T follicular helper cell (primary cell): Measurements from ENCODE around the gene EOGT.

Experiments used
- DNase-seq: peaks from one replicate; pipeline ENCODE4 v3.0.0-alpha.2; 2020; ENCODE audit warnings: low read depth

Gene EOGT

DNA sequence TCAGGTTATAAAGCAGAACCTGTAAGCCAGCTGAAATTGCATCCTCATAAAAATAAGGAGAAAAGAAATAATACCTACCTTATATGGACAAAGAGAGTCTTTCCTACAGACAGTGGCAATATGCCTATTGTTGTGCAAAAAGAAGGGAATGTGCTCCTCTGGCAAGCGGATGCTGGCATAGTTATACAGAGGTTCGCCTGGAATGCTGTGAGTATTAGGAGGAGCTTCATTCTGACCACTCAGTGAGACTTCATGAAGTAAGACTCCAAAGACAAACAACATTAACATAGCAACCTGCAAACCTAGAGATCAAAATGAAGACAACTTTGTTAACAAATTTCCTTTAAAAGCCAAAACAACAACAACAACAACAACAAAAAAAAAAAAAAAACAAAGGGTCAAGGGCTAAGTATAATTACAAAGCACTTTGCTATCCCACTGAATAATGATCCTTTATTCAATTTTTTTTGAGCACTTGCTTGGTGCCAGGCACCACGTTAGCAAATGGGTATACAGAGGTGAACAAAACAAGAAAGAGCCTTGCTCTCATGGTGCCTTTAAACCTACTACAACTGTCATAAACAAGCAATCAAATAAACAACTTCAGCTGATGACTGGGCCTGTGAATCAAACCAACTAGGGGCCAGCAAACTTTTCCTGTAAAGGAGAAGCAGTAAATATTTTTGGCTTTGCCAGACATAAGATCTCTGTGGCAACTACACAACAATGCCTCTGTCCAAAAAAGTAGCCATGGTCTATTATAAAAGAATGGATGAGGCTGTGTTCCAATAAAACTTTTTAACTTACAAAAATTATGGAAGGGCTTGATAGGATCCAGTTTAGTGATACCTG, 3.7 kb downstream of the EOGT start:
- DNase-seq, result no peak

DNA sequence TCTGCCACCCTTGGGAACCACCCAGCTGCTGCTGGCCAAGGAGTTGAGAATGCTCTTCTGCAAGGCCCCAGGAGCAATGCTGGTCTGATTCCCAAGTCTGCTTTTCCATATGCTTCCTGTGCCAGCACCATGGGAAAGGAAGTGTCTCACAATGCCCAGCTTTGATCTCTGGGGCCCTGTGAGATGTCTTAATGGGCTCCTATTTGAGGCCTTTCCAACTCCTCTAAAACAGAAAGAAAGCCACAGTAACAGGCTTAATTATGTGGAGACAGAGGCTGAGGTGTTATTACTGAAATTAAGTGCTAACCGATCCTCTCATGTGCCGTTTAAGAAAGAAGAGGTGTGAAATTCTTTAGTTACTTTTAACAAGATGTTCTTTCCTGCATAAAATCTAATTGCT, 4.5 kb downstream of the EOGT start:
- no peak for DNase-seq

DNA sequence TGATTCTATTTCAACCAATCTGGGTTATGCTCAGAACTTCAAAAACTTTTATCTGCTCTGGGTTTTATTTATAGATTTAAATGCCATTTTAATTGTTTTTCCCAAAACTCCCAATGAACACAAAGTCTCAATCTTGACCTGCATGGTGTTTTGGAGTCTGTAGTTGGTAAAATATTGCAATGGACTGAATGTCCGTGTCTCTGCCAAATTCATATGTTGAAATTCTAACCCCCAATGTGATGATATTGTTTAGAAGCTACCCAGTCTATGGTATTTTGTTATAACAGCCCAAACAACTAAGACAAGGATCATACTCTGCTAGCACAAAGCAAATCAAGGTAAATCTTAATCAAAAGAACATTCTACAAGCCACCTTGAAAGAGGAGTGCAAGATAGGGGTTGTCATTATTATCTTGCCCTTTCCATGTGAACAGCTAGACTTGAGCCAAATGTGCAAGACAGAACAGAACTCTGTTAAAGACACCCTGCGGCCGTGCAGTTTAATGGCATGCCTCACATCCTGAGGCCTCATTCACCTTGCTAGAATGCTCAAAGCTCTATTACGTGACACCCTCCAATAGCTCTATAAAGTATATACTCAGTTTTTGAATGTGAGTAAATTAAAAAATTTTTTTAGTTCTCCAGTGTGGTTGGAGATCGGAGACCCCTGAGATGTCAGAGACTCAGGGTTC, 7.5 kb downstream of the EOGT start:
- no peak for DNase-seq

DNA sequence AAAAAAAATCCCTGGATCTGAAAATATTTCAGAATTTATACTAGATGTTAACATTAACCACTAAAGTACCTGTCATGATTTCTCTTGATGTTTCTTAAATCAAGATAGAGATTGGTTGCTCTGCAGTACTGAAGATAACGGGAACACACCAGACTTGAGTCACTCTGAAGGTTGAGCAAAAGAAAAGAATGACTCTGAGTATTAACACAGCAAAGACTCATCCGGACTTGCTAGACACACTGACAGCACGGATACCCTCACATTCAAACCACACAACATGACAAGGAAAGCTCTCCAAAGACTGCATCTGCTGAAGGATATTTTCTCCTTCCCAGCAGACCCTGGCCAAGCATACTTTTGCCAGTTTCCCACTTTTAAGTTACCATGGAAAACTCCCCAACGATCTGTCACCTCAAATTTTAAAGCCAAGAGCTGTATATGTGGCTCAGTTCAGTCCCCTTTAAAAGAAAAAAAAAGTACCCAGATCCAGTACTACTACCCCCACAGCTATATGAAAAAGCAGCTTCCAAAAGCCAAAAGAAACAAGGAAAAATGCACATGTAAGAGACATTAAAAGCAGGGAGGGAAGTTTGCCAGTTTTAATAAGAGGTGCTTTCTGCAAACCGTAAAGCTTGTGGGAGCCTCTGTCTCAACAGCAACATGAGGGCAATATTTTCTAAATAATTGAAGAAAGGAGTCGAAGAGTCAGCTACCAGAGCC, 8.3 kb downstream of the EOGT start:
- DNase-seq, result no peak

DNA sequence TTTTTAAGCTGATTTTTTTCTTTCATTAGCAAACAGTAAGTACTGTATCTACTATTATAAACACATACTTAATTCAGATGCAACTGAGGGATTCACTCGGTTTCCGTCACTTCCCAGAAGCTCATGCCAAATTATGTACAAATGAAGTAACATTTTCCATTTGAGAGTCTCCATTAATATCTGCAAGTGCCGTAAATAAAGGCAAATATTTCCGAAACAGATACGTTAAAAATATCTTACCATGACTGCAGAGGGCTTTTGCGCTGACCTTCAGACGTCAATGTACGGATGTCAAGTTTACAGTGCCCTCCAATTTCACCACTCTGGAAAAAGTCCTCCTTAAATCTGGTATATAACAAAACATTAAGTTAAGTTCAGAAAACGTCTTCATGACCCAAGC, 9.3 kb downstream of the EOGT start:
- DNase-seq, result no peak

DNA sequence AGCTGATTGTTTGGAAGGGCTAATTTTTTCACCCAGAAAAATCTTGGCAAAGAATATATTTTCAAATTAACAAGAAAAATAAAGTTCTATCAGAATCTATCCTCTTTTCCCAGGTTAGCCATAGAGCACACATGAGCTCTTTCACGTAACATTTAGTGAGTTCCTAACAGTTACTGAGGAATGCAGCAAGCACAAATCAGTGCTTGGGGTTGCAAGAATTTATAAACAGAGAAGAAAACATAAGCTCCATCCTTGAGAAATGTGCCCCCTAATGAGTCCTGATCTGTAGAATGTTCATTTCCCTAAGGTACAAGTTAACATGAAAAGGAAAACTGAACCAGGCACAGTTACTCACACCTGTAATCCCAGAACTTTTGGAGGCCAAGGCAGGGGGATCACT, 13.9 kb downstream of the EOGT start:
- DNase-seq, result no peak

DNA sequence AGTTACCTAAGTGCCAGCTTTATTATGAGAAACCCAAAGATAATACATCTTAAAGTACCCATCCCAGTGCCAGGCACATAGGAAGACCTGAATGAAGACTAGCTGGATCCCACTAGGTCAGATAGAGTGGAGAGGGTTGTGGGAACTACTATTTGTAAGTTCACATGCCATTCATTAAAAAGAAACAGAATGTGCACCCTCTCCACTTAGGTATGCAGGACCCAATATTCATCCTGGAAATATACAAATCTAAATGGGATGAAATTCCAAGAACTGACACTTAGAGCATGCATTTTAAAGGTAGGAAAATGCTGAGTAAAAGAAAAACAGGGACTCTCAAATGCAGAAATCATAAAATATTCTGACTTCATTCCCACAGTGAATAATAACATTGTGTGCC, 14.3 kb downstream of the EOGT start:
- no peak for DNase-seq

DNA sequence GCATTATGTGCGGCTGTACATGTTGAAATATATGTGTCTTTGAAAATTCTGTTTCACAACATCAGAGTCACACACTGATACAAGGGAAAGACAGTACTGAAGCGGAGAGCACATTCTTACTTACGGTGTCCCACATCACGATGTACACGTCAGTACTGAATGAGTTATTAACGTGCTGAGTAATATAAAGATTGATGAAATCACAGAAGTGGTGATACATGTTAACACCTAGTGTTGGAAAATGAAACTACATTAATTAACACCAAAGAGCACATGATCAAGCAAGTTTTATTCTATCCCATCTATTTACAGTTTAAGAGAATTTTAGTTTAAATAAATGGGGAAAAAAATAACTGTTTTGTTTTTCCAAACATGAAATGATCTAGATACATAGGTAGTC, 15.6 kb downstream of the EOGT start:
- no peak for DNase-seq

DNA sequence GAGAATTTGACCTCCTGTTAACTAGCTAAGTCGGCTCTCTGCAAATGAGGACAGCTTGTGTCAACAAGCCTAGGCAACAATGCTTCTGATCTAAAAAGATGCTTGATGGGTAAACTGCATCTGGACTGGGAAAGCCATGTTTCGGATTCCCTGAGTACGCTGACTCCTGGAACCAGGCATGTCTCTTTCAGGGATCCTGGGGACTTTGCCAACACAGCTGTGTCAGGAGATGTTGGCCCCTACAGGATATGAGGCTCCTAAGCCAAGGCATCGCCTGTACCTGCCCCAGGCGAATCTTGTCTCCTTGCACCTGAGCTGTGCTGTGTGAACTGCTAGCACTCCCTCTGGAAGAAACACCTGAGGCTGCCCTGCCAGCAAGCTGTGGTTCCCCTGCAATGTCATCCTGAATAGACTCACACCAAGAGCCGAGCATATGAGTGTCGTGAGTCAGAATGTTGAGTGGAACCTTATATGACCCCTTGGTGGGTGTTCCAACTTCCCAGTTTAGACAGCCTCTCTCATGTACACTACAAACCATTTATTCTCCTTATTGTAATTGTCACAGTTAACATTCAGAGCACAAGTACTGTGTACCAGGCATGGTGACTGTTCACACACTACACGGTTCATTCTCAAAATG, 17.0 kb downstream of the EOGT start:
- no peak for DNase-seq

DNA sequence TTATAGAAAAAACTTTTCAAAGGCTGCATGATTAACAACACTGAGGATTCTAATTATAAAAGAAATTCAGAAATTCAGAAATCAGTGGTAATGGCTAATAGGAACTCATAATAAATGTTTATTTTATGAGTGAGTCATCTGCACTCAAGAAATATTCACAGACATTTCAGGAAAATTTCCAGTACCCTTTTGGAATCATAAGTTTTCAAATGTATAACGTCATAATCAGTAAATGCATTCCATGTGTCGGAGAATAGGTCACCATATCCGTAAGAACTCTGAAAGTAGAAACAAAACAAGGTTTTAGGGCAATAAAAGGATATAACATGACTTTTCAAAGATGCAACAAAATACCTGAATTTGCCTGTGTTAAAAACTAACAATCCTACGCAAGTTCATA, 24.7 kb downstream of the EOGT start:
- DNase-seq, result no peak

DNA sequence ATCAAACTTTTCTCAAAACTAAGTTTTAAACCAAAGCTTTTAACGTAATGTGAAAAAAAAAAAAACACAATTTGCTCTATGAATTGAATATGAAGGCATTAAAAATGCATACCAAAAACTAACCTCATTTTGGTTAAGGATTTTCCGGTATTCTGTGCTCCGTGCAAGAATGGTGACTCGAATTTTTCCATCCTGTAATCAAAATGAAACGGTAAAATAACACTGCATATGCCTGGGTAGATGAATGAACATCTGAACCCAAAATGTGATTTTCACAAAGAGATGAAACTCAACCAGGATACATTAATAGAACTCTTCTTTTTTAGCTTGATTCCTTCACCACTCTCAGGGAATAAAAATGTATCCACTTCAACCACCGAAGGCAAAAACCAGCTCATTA, 26.2 kb downstream of the EOGT start:
- no peak for DNase-seq

DNA sequence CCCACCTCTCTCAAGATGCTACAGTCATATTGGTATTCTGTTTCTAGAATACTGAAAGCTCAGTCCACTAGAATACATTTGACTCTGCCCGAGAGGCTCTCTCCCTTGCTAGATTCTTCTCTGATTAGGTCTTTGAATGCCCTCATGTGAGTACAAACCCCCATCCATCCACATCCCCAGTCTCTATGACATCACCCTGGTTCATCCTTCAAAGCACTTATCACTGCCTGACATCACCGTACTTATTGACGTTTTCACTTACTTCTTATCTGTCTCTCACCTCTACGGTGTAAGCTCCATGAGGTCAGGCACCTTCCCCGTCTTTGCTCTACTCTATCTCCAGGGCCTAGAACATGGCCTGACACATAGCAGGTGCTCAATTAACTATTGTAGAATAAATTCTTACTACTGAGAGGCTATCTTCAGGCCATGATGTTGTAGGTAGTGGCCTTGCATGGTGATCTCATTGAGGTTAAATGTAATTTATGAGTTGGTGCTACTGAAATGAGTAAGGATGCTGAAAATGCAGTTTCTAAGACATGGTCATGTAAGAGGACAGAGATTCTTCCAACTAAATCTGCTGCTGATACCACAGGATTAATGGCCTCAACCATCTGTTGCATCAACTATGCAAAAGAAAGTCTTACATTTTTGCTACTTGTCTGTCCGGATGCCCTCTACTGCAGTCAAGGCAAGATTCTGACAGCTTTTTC, 26.8 kb downstream of the EOGT start:
- no peak for DNase-seq

DNA sequence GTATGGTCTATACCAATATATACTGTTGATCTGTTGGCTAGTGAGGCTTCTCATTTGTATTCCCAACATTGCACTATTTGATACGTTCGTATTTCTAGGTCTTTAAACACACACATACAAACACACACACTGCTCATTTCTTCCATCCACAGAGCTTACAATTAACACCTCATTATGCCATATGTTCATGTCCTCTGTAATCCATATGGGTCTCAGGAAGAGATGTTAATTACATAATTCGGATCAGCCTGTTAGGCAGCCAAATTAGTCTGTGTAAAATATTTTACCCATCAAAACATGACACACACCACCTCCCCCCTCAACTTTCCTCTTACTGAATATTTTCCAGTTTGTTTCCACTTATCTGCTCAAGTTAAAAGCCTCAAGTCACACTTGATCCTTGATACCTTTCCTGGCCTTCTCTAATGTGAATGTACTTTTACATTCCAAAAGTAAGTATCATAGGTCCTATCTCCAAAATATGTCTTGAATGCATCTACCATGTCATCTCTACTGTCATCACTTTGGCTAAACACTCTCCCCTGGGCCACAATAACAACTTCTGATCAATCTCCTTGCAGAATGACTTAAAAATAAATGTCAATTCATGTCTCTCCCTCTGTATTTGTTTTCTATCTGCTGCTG, 28.2 kb downstream of the EOGT start:
- no peak for DNase-seq

DNA sequence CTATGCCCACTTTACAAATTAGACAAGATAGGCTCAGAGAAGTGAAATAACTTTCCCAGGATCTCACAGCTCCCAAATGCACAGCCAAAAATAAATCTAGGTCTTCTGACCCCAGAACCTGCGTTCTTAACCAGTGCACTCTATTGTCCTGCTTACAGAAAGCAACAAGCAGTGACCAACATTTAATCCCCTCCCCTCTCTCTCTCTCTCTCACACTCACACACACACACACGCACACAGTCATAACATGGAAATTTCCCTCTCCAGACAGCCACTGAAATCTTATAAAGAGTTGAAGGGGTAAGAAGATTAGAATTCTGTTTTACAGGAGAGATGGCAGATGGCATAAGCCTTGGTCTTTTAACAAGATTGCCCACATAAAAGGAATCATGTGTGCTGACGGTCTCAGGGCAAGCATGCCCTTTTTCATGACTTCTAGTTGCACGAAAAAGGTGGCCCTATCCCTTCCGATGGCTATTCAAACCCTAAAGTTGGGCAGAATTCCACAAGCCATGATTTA, 29.4 kb downstream of the EOGT start:
- DNase-seq, result no peak

DNA sequence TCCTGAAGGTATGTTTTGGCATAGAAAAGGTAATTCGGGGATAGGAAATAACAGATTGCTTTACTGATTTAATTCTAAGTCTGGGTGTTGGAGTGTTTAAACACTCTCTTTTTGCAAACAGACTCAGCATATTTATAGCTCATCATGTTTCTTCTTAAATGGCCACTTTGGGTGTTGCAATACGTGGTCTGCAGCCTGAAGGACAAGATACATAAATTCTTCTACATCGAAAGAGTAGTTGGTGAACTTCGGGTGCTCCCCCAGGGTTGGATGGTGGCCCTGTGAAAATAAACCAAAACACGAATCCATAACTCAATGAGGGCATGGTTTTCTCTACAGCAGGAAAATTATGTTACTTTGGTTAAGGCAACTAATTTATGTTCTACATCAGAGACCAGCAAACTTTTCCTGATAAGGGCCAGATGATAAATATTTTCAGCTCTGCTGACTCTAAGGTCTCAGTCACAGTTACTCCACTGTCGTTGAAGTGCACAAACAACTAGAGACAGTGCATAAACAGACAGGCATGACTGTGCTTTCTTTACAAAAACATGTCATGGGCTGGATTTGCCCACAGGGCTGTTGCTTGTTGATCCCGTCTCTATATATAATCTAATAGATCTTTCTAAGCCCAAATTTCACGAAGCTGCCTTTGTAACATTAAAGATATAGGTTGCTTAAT, 35.9 kb downstream of the EOGT start:
- no peak for DNase-seq

DNA sequence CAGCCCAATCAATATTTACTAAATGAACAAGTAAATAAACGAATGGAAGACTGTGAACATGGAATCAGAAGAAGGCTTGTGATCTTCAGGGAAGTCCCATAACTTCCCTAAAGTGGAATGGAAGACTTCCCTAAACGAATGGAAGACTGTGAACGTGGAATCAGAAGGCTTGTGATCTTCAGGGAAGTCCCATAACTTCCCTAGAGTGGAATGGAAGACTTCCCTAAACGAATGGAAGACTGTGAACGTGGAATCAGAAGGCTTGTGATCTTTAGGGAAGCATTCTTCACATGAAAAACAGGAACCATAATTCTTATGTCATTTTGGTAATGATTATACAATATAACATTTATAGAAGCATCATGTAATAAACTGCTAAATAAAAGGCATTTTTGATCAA, 38.8 kb downstream of the EOGT start:
- no peak for DNase-seq

DNA sequence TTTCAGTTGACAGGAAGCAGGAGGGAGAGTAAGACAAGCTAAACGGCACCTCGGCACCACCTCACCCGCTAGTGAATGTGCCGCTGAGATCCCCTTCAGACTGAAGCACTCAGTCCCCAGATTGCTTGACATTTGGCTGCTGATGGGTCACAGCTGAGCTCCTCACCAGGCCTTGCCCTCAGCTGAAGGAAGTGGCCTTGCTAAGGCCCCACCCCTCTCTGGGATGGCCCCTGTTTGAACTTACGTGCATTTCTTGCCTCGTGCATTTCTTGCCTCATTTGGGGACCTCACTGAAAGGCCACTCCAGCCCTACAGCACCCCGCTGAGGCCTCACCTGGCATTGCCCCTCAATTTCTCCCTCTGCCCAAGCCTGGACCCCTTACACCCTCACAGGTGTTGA, 39.8 kb downstream of the EOGT start:
- no peak for DNase-seq

DNA sequence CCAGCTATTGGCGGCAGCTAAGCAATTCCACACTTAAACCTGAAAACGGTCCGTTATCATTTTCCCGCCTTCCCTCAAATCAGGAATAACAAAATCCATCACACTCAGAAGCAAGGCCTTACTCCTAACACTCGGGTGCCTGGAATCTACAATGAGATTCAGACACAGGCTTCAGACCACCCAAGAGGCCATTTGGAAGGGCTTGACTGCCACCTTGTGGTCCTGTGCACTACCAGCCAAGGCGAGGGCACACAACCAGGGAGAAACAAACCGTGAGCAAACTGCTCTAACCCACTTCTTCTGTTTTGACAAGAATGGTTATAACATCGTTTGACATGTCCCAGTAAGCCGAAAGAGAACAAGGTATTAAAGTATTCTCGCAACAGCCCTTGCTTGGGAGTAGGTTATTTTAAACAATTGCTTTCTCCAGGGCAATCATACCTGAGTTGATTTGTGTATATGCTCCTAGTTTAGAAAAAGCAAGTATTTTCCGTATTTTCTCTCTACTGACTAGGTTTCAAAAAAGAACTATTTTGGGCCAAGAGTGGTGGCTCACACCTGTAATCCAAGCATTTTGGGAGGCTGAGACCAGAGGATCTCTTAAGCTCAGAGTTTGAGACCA, 41.0 kb downstream of the EOGT start:
- DNase-seq, result no peak

DNA sequence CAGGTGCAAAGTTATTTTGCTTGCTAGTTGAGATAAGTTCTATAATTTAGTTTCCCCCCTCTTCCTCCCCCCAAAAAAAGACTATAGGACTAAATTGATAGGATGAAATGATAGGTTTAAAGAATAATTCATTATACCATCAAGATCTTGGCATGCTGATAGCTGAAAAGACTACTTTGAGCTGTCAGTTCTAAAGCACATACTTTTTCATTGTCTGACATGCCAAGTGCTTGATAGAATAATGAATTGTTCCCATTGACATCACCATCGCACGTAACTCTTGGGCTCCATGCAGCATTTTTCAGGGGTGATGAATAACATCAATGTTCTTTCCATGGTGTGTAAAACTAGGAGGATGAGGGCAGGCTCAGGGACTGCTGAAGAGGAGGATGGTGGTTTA, 48.8 kb downstream of the EOGT start:
- no peak for DNase-seq

DNA sequence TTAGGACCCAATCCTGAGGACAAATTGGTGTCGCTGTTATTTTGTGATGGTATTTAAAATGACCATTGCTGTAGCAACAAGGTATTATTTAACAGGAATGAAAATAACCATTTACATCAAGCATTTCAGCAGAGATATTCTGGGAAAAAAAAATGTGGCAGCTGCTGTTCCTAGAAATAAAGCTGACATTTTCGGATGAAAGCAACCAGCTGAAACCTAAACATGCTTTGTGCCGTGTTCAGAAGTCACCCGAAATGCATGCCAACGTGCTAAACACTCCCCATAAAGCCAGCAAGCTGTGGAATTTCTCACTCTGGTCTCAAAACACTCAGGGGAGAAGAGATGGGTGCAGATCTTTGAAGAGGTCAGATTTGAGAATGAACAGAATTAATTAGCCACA, 49.6 kb downstream of the EOGT start:
- DNase-seq, result no peak
